ENCODE data around the gene LRIG1.

LRIG1 gene

GRCh38 chr3:66489115-66489514 is 11.7 kb downstream of the LRIG1 start:
- DNase-seq (ENCODE audit: insufficient read length, low spot score) = no peak
- FAIRE-seq = no peak
- no peak for TF ChIP-seq CTCF (IDR thresholded peaks at IDR 0.05; ENCODE audit: insufficient read depth, missing control alignments)

- DNase-seq (ENCODE audit: insufficient read length, low spot score) (no peak), FAIRE-seq (no peak)
- TF ChIP-seq CTCF (IDR thresholded peaks at IDR 0.05; ENCODE audit: insufficient read depth, missing control alignments) = no peak
These were observed 12.3 kb downstream of the LRIG1 start for GRCh38 chr3:66488492-66488891.

GRCh38 chr3:66487465-66487864 is 13.4 kb downstream of the LRIG1 start:
- no peak for DNase-seq (ENCODE audit: insufficient read length, low spot score)
- no peak for TF ChIP-seq CTCF (IDR thresholded peaks at IDR 0.05; ENCODE audit: insufficient read depth, missing control alignments)
- no peak for FAIRE-seq

- no peak for TF ChIP-seq CTCF (IDR thresholded peaks at IDR 0.05; ENCODE audit: insufficient read depth, missing control alignments)
- FAIRE-seq = no peak
- DNase-seq (ENCODE audit: insufficient read length, low spot score) = no peak
These were observed 14.2 kb downstream of the LRIG1 start for GRCh38 chr3:66486646-66487045.

- DNase-seq (ENCODE audit: insufficient read length, low spot score) (no peak), FAIRE-seq (no peak)
- no peak for TF ChIP-seq CTCF (IDR thresholded peaks at IDR 0.05; ENCODE audit: insufficient read depth, missing control alignments)
These were observed 14.6 kb downstream of the LRIG1 start for GRCh38 chr3:66486202-66486601.

GRCh38 chr3:66485291-66485968 is 15.4 kb downstream of the LRIG1 start:
- peak; percentile 72 for FAIRE-seq
- TF ChIP-seq CTCF (IDR thresholded peaks at IDR 0.05; ENCODE audit: insufficient read depth, missing control alignments) = no peak
- DNase-seq (ENCODE audit: insufficient read length, low spot score) = no peak

- DNase-seq (ENCODE audit: insufficient read length, low spot score) (no peak), FAIRE-seq (no peak)
- no peak for TF ChIP-seq CTCF (IDR thresholded peaks at IDR 0.05; ENCODE audit: insufficient read depth, missing control alignments)
These were observed 16.5 kb downstream of the LRIG1 start for GRCh38 chr3:66484106-66484844.

Data from D721Med (cell line).